ENCODE results near the gene SORCS2. TPM values are rescaled to one million over a fixed set of nuclear protein-coding genes. Genes with fewer than 3 reads are reported as not detected.
A peak's percentile ranks its signal among the peaks of the same experiment; 100 is the strongest.

Gene SORCS2
- total RNA-seq, 1 donor from 2014 or later = 13.8 TPM

DNA sequence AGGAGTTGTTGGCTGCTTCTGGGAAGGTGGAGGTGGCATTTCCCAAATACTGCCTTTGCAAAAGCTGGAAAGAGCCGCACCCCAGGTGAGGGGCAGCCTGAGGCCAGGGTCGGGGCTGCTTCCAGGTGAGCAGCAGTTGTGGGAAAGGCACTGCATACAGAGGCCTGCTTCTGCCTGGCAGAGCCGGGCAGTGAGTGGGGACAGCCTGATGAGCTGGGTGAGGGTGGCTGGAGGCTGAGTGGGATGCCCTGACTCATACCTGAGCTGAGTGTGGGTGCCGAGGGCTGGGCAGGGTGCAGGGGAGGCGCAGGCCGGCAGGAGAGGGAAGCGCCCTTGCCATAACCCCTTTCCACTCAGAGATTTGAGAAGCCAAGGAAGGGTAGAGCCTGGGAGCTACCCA lies 248.9 kb downstream of the SORCS2 start:
- no peaks in the 10 kb centered on the region for H3K4me1 Mint-ChIP-seq (ENCODE audit: low read depth, unreplicated experiment)
- peaks cover 35% of the 10 kb centered on the region for H3K27me3 Mint-ChIP-seq (ENCODE audit: low read depth, unreplicated experiment)
- H3K36me3 Mint-ChIP-seq (ENCODE audit: low read depth, unreplicated experiment) = peaks cover 2% of the 10 kb centered on the region
- Histone ChIP-seq H3K36me3 (ENCODE audit: insufficient read depth, low read length) (no peaks in the 10 kb centered on the region), H3K9me3 (ENCODE audit: insufficient read depth, low read depth, low read length) (peaks cover 8% of the 10 kb centered on the region), H3K27ac (ENCODE audit: low read depth, low read length) (no peak overlapping the region), H3K4me1 (ENCODE audit: insufficient read depth, low read length) (no peaks in the 10 kb centered on the region), H2AFZ (ENCODE audit: low read depth, low read length) (no peak overlapping the region), H3K4me2 (ENCODE audit: low read length) (no peak overlapping the region), H3K9ac (ENCODE audit: low read length) (no peak overlapping the region), H4K20me1 (ENCODE audit: insufficient read depth, low read length) (peaks cover 25% of the 10 kb centered on the region), H3K79me2 (ENCODE audit: insufficient read depth, low read length) (no peaks in the 10 kb centered on the region), H3K27me3 (ENCODE audit: insufficient read depth, low read length) (no peaks in the 10 kb centered on the region), H3K4me3 (ENCODE audit: insufficient read depth, low read depth, low read length) (no peak overlapping the region)
- peaks cover 4% of the 10 kb centered on the region for H3K9me3 Mint-ChIP-seq (ENCODE audit: unreplicated experiment)
- H3K4me3 Mint-ChIP-seq (ENCODE audit: unreplicated experiment) = no peak overlapping the region
- TF ChIP-seq, protein P1, sequence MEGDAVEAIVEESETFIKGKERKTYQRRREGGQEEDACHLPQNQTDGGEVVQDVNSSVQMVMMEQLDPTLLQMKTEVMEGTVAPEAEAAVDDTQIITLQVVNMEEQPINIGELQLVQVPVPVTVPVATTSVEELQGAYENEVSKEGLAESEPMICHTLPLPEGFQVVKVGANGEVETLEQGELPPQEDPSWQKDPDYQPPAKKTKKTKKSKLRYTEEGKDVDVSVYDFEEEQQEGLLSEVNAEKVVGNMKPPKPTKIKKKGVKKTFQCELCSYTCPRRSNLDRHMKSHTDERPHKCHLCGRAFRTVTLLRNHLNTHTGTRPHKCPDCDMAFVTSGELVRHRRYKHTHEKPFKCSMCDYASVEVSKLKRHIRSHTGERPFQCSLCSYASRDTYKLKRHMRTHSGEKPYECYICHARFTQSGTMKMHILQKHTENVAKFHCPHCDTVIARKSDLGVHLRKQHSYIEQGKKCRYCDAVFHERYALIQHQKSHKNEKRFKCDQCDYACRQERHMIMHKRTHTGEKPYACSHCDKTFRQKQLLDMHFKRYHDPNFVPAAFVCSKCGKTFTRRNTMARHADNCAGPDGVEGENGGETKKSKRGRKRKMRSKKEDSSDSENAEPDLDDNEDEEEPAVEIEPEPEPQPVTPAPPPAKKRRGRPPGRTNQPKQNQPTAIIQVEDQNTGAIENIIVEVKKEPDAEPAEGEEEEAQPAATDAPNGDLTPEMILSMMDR (IDR thresholded peaks at IDR 0.05; ENCODE audit: insufficient read depth, low read depth, low read length) = no peak
- TF ChIP-seq EZH2 (IDR thresholded peaks at IDR 0.05; ENCODE audit: insufficient read depth, low read length) = no peak
- no peak overlapping the region for H3K27ac Mint-ChIP-seq (ENCODE audit: unreplicated experiment)
- FAIRE-seq (no peak), DNase-seq (ENCODE audit: low read depth) (no peak)

GRCh38 chr4:7442574-7443162 lies 250.3 kb downstream of the SORCS2 start:
- H3K9me3 Mint-ChIP-seq (ENCODE audit: unreplicated experiment) = peaks cover 4% of the 10 kb centered on the region
- no peaks in the 10 kb centered on the region for H3K4me1 Mint-ChIP-seq (ENCODE audit: low read depth, unreplicated experiment)
- Histone ChIP-seq H3K4me2 (ENCODE audit: low read length) (no peak overlapping the region), H3K9ac (ENCODE audit: low read length) (no peak overlapping the region), H3K9me3 (ENCODE audit: insufficient read depth, low read depth, low read length) (peaks cover 8% of the 10 kb centered on the region), H3K4me3 (ENCODE audit: insufficient read depth, low read depth, low read length) (no peak overlapping the region), H3K4me1 (ENCODE audit: insufficient read depth, low read length) (no peaks in the 10 kb centered on the region), H2AFZ (ENCODE audit: low read depth, low read length) (no peak overlapping the region), H4K20me1 (ENCODE audit: insufficient read depth, low read length) (peaks cover 34% of the 10 kb centered on the region), H3K79me2 (ENCODE audit: insufficient read depth, low read length) (no peaks in the 10 kb centered on the region), H3K27me3 (ENCODE audit: insufficient read depth, low read length) (peaks cover 6% of the 10 kb centered on the region), H3K36me3 (ENCODE audit: insufficient read depth, low read length) (no peaks in the 10 kb centered on the region), H3K27ac (ENCODE audit: low read depth, low read length) (no peak overlapping the region)
- peaks cover 50% of the 10 kb centered on the region for H3K27me3 Mint-ChIP-seq (ENCODE audit: low read depth, unreplicated experiment)
- DNase-seq (ENCODE audit: low read depth) (no peak), FAIRE-seq (no peak)
- H3K36me3 Mint-ChIP-seq (ENCODE audit: low read depth, unreplicated experiment) = peaks cover 2% of the 10 kb centered on the region
- no peak overlapping the region for H3K27ac Mint-ChIP-seq (ENCODE audit: unreplicated experiment)
- H3K4me3 Mint-ChIP-seq (ENCODE audit: unreplicated experiment) = no peak overlapping the region
- no peak for TF ChIP-seq EZH2 (IDR thresholded peaks at IDR 0.05; ENCODE audit: insufficient read depth, low read length)
- TF ChIP-seq, protein P1 (IDR thresholded peaks at IDR 0.05; ENCODE audit: insufficient read depth, low read depth, low read length) = no peak

DNA sequence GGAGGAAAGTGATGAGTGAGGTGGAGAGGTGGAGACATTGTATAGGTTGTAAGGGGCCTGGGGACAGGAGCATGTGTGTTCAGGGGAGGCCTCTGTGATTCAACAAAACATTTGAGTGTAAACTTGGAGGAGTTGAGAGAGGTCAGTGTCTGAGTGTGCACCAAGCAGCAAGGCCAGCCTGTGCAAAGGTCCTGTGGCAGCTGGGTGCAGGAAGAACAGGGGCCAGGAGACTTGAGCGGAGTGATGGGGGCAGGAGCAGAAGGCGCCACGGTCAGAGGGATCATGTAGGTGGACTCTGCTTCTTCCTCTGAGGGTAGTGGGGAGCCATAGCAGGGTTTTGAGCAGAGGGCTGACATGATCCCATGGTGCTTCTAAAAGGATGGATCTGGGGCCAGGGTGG lies 252.0 kb downstream of the SORCS2 start:
- no peak overlapping the region for H3K9ac ChIP-seq (ENCODE audit: low read length)
- H3K27ac ChIP-seq (ENCODE audit: low read depth, low read length) = no peak overlapping the region
- no peaks in the 10 kb centered on the region for H3K4me1 ChIP-seq (ENCODE audit: insufficient read depth, low read length)
- H4K20me1 ChIP-seq (ENCODE audit: insufficient read depth, low read length) = peaks cover 31% of the 10 kb centered on the region
- no peaks in the 10 kb centered on the region for H3K79me2 ChIP-seq (ENCODE audit: insufficient read depth, low read length)
- Mint-ChIP-seq H3K27ac (ENCODE audit: unreplicated experiment) (no peak overlapping the region), H3K27me3 (ENCODE audit: low read depth, unreplicated experiment) (peaks cover 50% of the 10 kb centered on the region), H3K36me3 (ENCODE audit: low read depth, unreplicated experiment) (peaks cover 2% of the 10 kb centered on the region), H3K4me3 (ENCODE audit: unreplicated experiment) (peak overlapping the region; percentile 35), H3K9me3 (ENCODE audit: unreplicated experiment) (peaks cover 1% of the 10 kb centered on the region), H3K4me1 (ENCODE audit: low read depth, unreplicated experiment) (no peaks in the 10 kb centered on the region)
- H2AFZ ChIP-seq (ENCODE audit: low read depth, low read length) = no peak overlapping the region
- peaks cover under 1% of the 10 kb centered on the region for H3K9me3 ChIP-seq (ENCODE audit: insufficient read depth, low read depth, low read length)
- DNase-seq (ENCODE audit: low read depth) (no peak), FAIRE-seq (no peak)
- no peak overlapping the region for H3K4me2 ChIP-seq (ENCODE audit: low read length)
- TF ChIP-seq, protein P1 (IDR thresholded peaks at IDR 0.05; ENCODE audit: insufficient read depth, low read depth, low read length) = no peak
- no peak for TF ChIP-seq EZH2 (IDR thresholded peaks at IDR 0.05; ENCODE audit: insufficient read depth, low read length)
- H3K36me3 ChIP-seq (ENCODE audit: insufficient read depth, low read length) = no peaks in the 10 kb centered on the region
- H3K4me3 ChIP-seq (ENCODE audit: insufficient read depth, low read depth, low read length) = no peak overlapping the region
- H3K27me3 ChIP-seq (ENCODE audit: insufficient read depth, low read length) = peaks cover 7% of the 10 kb centered on the region

All from astrocyte (in vitro differentiated cells and primary cell).